Stimulated activated CD4-positive, alpha-beta T cell treated with anti-CD3 and anti-CD28 coated beads, Interleukin-2, amount 100 ng/mL, for 4 hours (primary cell): ENCODE data around the gene CEP112.
"Not testable (repeated sequence)": the region's sequence is repeated elsewhere in the genome, so short reads cannot be mapped to it uniquely, and the experiment has no call there.

ENCODE experiments used
- DNase-seq: peaks from one replicate; pipeline ENCODE4 v3.0.0-alpha.2; 2020; ENCODE audit warnings: low read depth

The CEP112 gene

DNA sequence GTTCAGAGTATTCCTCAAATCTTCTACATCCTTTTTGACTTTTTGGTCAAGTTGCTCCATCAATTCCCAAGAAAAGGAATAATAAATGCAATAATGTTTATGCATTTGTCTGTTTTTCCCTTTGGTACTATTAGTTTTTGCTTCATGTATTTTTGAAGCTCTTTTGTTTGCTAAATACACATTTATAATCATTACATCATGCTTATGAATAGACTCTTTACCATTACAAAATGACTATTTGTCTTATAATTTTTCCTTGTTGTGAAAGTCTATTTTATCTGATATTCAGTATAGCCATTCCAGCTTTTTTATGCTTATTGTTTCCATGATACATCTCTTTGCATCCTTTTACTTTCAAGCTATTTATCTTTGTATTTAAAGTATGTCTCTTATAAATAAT, 41.2 kb downstream of the CEP112 start:
- DNase-seq, result no peak

DNA sequence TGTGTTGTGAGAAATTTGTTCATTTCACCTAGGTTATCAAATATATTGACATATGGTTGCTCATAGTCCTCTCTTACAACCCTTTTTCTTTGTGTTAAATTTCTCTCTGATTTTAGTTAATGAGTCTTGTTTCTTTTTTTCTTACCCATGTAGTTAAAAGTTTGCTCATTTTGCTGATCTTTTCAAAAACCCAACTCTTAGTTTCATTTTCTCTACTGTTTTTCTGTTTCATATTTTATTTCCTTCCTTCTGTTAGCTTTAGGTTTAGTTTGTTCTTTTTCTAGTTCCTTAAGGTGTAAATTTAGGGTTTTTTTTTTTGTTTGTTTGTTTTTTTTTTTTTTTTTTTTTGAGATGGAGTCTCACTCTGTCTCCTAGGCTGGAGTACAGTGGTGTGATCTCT, 42.4 kb downstream of the CEP112 start:
- no peak for DNase-seq

DNA sequence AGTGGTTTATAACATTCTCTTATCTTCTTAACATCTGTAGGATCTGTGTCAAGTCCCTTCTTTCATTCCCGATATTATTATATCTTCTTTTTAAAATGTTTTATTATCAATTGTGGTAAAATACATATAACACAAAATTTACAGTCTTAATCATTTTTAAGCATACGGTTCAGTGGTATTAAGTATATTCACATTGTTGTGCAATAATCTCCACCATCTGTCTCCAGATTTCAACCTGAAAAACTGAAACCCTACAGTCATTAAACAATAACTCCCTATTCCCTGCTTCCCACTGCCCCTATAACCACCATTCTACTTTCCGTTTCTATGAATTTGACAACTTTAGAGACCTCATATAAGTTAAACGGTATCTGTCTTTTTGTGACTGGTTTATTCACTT, 45.5 kb downstream of the CEP112 start:
- DNase-seq, result no peak

DNA sequence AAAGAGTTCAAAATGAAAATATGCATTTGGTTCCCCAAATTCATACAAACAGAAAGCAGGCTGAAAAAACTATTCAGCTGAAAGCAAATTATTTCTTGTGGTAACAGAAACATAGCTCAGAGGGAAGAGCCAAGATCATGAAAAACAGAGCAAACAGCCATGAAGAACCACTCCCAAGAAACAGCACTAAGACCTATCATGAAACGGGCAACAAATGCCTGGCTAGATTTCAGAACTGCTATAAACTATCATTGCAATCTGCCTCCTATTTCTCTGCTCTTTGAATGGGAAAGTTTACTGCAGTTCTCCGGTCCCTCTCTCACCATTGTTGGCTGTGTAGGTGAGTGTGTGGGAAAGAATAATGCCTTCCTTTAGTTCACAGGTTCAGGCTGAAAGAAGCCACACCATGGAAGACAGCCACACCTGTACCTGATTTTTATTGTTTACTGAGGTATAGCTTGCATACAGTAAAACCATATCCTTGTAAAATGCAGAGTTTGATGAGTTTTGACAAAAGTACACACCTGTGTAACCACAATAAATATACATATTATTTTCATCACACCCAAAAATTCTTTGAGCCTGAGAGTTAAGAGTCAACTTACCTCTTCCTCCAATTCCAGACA, 48.2 kb downstream of the CEP112 start:
- DNase-seq, result no peak

DNA sequence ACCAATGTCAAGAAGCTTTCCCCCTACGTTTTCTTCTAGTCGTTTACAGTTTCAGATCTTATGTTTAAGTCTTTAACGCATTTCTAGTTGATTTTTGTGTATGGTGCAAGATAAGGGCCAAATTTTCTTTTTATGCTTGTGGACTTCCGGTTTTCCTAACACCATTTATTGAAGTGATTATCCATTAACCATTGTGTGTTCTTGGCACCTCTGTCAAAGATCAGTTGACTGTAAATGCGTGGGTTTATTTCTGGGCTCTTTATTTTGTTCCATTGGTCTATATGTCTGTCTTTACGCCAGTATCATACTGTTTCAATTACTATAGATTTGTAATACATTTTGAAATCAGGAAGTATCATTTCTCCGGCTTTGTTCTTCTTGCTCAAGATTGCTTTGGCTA, 49.5 kb downstream of the CEP112 start:
- no peak for DNase-seq

DNA sequence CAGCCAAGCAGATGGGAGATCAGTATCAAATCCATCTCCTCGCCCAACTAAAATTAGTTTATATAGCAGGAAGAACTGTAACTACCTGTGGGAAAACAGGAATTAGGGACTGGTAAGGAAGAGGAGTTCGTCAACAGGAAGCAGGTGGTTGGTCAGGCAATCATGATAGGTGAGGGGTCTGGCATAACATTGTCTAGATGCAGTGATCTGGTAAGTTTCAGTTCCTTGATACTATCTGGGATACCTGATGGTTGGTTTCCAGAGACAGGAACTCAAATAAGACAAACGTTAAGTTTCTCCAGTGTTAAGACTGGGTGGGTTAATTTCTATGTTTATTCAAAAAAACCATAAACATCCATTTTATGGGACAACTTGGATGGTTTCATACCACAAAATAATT, 53.8 kb downstream of the CEP112 start:
- no peak for DNase-seq

DNA sequence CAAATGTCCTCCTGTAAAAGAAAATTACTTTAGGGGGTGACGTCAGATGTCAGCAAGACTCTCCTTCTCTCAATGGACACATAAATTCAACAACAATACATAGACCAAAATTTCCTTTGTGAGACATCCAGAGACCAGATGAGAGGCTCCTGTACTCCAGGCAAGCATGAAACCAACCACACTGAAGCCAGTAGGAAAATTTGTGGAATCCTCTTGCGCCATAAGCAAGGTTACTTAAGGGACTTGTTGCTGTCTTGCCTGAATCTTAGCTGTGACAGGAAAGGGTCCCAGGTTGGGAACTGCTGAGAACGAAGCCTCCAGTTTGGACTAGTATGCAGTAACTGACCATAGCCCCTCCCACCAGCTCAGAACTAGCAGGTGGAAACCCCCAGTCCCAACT, 56.0 kb downstream of the CEP112 start:
- DNase-seq, result no peak

DNA sequence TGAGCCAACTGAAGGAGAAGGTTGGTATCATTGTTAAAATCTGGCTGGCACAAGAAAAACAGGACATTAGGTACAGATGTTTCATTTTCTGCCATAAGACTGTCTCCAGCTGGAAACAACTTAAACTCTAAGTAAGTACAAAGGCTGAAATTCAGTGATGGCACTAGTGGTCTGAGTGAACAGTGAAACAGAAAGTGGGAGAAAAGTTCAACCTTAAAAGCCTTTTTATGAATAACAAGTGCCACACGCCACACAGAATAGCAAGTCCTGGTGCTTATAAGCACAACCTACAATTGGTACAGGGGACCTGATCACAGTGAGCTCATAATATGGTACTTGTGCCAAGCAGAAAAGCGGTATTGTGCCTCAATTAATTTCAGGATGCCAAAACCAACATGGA, 56.7 kb downstream of the CEP112 start:
- DNase-seq, result no peak

DNA sequence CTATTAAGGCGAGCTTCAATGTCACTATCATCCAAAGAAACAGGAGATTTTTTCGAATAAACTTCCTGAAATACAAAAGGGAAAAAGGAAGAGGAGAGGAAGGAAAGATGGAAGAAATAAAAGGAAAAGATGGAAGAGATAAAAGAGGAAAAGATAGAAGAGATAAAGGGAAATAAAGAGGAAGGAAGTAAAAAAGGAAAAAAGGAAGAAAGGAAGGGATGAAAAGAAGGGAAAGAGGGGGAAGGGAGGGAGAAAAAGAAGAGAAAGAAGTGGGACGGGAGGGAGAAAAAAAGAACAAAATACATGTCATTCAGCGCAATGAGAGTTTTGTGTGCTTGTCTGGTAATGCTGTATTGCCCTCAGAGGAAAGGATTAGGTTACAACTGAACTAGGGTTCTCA, 62.2 kb downstream of the CEP112 start:
- DNase-seq, result no peak

DNA sequence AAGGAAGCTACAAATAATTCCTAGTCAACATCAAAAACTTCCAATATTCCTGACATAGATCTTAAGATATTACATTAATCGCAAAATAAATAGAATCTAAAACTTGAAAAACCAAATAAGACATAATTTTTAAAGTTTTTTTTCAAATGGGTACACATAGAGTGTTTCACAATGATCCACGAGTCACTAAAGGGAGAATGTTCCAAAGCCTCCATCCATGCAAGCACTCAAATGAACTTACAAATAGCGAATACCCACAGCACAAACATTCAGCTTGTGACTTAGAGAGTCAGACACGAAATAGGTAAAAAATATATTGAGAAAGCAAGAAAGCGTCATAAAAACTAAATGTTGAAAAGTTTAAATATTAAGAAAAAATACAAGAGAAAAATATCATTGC, 65.7 kb downstream of the CEP112 start:
- no peak for DNase-seq

DNA sequence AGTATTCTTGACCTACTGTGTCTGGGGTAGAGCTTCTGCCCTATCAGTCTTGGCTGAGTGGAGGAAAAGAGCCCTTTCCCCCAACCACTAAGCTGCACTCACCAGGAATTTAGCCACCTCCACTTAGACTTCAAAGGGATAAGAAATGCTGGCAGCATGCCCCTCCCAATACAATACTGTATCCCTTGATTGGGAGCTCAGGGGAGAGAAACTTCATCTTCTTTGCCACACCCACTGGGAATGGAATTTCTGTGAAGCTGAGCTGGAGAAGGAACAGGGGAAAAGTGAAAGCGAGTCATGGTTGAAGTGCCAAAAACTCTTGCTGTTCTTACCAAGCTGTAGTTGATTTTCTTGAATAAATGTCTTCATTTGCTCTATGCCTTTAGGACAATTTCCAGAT, 68.8 kb downstream of the CEP112 start:
- no peak for DNase-seq

DNA sequence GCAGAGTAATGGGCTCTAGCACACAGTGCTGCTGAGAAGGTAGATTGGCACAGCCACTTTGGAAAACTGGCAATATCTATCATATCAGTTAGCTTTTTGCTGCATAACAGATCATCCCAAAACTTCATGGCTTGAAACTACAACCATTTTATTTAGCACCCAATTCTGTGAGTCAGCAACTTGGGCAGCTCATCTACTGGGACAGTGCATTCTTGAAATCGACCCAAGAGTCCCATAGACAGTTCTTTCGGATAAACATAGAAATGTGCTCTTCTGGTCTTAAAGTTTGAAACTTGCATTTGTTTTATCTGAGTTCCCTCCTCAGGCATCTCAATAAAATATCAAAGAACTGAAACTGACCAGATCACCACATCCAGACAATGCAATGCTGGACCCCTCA, 76.7 kb downstream of the CEP112 start:
- no peak for DNase-seq

DNA sequence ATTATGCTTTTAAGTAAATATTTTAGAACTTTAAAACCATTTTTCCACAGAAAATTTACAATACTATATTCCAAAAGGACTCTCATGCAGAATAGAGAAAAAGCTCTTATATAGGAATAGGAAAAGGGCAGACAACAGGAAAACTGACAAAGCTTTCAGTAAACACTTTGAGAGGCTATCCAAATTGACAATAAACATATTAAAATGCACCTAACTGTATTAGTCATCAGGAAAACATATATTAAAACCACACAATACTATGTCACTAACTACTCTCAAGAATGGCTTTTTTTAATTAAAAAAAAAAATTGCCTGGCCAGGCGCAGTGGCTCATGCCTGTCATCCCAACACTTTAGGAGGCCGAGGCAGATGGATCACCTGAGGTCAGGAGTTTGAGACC, 77.3 kb downstream of the CEP112 start:
- no peak for DNase-seq

DNA sequence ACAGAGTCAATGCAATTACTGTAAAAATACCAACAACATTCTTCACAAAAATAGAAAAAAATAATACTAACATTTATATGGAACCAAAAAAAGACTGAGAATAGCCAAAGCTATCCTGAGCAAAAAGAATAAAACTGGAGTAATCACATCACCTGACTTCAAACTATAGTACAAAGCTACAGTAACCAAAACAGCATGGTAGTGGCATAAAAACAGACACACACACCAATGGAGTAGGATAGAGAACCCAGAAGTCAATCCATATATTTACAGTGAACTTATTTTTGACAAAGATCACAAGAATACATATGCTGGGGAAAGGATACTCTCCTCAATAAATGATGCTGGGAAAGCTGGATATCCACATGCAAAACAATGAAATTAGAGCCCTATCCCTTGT, 84.2 kb downstream of the CEP112 start:
- DNase-seq, result no peak

DNA sequence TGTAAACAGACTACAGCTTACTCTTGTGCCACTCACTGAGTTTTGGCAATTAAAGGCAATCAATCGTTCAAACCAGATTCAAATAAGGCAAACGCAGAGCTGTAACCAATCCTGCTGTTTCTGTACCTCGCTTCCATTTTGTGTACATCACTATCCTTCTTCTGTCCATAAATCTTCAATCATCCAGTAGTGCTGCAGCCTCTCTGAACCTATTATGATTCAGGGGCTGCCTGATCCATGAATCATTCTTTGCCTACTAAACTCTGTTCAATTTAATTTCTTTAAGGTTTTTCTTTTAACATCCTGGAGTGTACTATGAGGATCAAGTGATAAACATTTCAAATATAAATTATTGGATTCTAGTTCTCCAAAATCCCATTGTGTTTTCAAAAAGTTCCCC, 93.9 kb downstream of the CEP112 start:
- no peak for DNase-seq

DNA sequence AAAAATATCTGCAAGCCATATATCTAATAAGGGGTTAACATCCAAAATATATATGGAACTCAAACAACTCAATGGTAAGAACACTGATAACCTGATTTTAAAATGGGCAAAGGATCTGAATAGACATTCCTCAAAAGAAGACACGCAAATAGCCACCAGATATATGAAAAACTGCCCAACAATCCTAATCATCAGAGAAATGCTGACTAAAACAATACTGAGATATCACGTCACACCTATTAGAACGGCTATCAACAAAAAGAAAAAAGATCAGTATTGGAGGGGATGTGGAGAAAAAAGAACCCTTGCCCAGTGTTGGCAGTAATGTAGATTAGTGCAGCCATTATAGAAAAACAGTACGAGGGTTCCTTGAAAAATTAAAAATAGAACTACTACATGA, 97.2 kb downstream of the CEP112 start:
- DNase-seq, result no peak

DNA sequence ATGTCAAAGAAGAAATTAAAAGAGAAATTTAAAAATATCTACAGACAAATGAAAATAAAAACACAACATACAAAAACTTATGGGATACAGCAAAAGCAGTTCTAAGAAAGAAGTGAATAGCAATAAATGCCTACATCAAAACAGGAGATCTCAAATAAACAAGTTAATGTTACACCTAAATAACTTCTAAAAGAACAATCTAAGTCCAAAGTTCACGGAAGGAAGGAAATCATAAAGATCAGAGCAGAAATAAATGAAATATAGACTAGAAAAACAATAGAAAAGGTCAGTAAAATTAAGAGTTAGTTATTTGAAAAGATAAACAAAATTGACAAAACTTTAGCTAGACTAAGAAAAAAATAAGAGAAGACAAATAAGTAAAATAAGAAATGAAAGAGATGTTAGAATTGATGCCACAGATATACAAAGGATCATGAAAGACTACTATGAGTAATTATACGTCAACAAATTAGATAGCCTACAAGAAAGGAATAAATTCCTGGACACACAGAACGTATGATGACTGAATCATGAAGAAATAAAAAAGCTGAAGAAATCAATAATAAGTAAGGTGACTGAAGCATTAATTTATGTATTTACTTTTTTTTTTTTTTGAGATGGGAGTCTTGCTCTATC, 100.4 kb downstream of the CEP112 start:
- no peak for DNase-seq

DNA sequence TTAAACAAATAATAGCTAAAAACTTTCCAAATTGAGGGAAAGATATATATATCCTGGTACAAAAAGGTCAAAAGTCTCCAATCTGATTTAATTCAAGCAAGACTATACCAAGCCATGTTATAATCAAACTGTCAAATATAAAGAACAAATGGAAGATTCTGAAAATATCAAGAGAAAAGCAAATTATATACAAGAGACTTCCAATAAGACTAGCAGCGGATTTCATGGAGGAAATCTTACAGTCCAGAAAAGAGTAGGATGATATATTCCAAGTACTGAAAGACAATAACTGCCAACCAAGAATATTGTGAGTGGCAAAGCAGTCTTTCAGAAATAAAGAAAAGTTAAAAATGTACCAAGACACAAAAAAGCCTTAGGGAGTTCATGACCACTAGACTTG, 102.2 kb downstream of the CEP112 start:
- no peak for DNase-seq

DNA sequence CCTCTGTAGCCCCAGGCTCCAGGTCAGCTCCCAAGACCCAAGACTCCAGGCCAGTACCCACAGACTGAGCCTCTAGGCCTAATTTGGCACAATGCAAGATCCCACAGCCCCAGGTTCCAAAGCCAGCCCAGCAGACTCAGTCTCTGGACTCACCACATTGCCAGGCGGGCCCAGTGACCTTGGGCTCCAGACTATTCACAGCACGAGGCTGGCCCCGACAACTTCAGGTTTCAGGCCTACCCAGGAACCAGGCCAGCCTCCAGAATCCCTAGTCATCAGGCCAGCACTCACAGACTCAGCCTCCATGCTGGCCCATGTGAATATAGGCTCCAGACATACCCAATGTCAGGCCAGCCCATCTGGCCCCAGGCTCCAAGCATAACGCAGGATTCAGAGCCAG, 103.8 kb downstream of the CEP112 start:
- DNase-seq, result no peak

DNA sequence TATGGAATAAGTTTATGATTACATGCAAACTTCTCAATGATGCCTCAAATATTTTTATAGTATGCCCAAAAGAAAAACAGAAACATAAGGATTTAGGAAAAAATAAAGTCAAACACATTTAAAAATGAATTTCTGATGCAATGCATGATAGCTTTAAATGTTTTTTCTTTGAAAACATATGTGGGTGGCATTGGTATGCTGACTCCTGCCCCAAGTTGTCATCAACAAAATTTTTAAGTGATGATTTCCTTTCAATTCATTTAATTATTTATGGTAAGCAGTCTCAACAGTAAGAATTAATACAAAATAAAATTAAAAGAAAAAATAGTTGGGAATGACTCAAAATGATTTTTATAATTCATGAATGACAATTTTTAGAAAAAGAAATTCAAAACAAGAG, 104.9 kb downstream of the CEP112 start:
- no peak for DNase-seq

DNA sequence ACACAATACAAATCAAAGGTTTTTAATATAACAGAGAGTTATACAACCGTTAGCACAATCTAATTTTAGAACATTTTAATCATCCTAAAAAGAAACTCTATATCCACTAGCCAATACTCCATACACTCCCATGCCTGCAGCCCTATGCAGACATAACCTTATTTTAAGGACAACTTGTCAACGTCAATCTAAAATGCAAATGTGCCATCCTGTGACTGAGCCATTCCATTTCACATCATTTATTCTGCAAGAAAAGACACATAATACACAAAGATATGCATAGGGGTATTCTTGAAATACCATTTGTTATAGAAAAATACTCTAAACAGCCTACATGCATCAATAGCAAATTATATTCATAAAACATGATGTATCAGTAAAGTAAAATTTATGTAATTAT, 106.7 kb downstream of the CEP112 start:
- no peak for DNase-seq

DNA sequence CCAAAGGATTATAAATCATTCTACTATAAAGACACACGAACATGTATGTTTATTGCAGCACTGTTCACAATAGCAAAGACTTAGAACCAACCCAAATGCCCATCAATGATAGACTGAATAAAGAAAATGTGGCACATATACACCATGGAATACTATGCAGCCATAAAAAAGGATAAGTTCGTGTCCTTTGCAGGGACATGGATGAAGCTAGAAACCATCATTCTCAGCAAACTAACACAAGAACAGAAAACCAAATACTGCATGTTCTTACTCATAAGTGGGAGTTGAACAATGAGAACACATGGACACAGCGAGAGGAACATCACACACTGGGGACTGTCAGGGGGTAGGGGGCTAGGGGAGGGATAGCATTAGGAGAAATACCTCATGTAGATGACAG, 111.3 kb downstream of the CEP112 start:
- not testable (repeated sequence) for DNase-seq

DNA sequence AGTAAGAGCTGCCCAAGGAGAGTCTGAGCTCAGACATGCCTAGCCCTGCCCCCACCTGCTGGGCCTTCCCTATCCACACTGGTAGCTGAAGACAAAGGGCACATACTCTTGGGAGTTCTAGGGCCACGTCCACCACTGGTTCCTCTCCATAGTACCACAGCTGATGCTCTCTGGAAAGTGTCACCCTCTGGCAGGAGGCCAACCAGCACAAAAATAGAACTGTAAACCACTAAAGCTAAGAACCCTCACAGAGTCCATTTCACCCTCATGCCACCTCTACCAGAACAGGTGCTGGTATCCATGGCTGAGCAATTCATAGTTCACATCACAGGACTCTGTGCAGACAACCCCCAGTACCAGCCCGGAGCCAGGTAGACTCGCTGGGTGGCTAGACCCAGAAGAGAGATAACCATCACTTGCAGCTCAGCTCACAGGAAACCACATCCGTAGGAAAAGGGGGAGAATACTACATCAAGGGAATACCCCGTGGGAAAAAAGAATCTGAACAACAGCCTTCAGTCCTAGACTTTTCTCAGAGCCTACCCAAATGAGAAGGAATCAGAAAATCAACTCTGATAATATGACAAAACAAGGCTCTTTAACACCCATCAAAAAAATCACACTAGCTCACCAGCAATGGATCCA, 115.3 kb downstream of the CEP112 start:
- no peak for DNase-seq

DNA sequence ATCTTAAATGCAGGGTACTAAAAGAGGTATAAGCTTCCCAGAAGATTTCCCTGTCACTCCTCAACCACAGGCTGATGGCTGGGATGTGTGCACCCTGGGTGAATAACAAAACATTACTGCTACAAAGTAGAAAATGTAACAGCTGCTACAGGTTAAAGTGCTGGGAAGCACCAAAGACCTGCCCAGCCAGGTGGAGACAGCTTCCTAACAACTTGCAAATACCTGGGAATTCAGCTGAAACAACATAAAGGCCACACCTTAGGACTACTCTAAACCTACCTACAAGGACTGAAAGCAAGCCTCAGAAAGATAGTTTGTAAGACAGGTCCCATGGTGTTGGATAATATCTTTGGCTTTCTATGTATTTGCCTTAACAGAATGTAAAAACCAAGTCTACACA, 118.5 kb downstream of the CEP112 start:
- no peak for DNase-seq
